Measurements from ENCODE around the gene IQSEC1. TPM values are rescaled to one million over a fixed set of nuclear protein-coding genes. Genes with fewer than 3 reads are reported as not detected.

The IQSEC1 gene
- 16.9 and 19.0 TPM in 2 replicates for total RNA-seq

GRCh38 chr3:13073326-13074005 is at the start of gene IQSEC1:
Gene IQSEC1 (minus strand): TSS chr3:13073429. CDS start chr3:13073014, 415 bp downstream.

Other genes with a start within 250 kb of the IQSEC1 start
- gene RPL32, start 231.9 kb downstream of the IQSEC1 start, total RNA-seq = 448 and 623 TPM in 2 replicates

Measured in uterine smooth muscle cell (primary cell).